GM12892 (cell line): ENCODE measurements around the gene KANK4.

Experiments
- POLR2A ChIP-seq: IDR thresholded peaks from 2 replicates; pipeline ENCODE4 v1.6.1; 2011; ENCODE audit warnings: low read depth, low read length, control low read depth
- POLR2AphosphoS5 ChIP-seq: IDR thresholded peaks from 2 replicates; pipeline ENCODE4 v1.6.1; 2011; ENCODE audit warnings: low read depth, low read length, control low read depth
- TAF1 ChIP-seq: IDR thresholded peaks from 2 replicates; pipeline ENCODE4 v1.6.1; 2011; ENCODE audit warnings: low read depth, mild to moderate bottlenecking, control low read depth, low read length, borderline replicate concordance

DNA sequence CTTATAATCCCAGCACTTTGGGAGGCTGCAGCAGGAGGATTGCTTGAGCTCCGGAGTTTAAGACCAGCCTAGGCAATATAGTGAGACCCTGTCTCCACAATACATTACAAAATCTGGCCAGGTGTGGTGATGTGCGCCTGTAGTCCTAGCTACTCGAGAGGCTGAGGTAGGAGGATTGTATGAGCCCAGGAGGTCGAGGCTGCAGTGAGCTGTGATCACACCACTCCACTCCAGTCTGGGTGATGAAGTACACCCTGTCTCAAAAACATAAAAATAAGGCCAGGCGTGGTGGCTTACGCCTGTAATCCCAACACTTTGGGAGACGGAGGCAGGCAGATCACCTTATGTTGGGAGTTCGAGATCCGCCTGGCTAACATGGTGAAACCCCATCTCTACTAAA is 96.9 kb downstream of the KANK4 start:
- TF ChIP-seq POLR2AphosphoS5: no peak
- TF ChIP-seq TAF1: no peak
- no peak for TF ChIP-seq POLR2A
